ENCODE measurements around the gene SDHA.
A peak's percentile ranks its signal among the peaks of the same experiment; 100 is the strongest.
"Not testable (repeated sequence)": the region's sequence is repeated elsewhere in the genome, so short reads cannot be mapped to it uniquely, and the experiment has no call there.

The SDHA gene

GRCh38 chr5:251975-252374 is 33.9 kb downstream of the SDHA start:
- not testable (repeated sequence) for H3K9me3 ChIP-seq (ENCODE audit: control insufficient read depth, low read length); H3K9ac ChIP-seq (ENCODE audit: low read length); H3K27me3 ChIP-seq (replicated peaks; ENCODE audit: control insufficient read depth, insufficient read depth, low read length); DNase-seq (ENCODE audit: low read depth); H3K4me1 ChIP-seq (ENCODE audit: control insufficient read depth, insufficient read depth, low read length); H3K4me3 ChIP-seq (ENCODE audit: low read length)
- H3K36me3 ChIP-seq (ENCODE audit: control insufficient read depth, insufficient read depth, low read length, severe bottlenecking), result peaks cover 82% of the 10 kb centered on the region

GRCh38 chr5:252546-252945 is 34.4 kb downstream of the SDHA start:
- Histone ChIP-seq H3K4me3 (ENCODE audit: low read length) (no peak overlapping the region), H3K4me1 (ENCODE audit: control insufficient read depth, insufficient read depth, low read length) (no peaks in the 10 kb centered on the region), H3K9me3 (ENCODE audit: control insufficient read depth, low read length) (no peaks in the 10 kb centered on the region), H3K9ac (ENCODE audit: low read length) (no peak overlapping the region), H3K36me3 (ENCODE audit: control insufficient read depth, insufficient read depth, low read length, severe bottlenecking) (peaks cover 82% of the 10 kb centered on the region), H3K27me3 (replicated peaks; ENCODE audit: control insufficient read depth, insufficient read depth, low read length) (no peaks in the 10 kb centered on the region)
- no peak for DNase-seq (ENCODE audit: low read depth)

- H3K36me3 ChIP-seq (ENCODE audit: control insufficient read depth, insufficient read depth, low read length, severe bottlenecking), result peaks cover 70% of the 10 kb centered on the region
- H3K9me3 ChIP-seq (ENCODE audit: control insufficient read depth, low read length); DNase-seq (ENCODE audit: low read depth); H3K9ac ChIP-seq (ENCODE audit: low read length); H3K27me3 ChIP-seq (replicated peaks; ENCODE audit: control insufficient read depth, insufficient read depth, low read length); H3K4me1 ChIP-seq (ENCODE audit: control insufficient read depth, insufficient read depth, low read length); H3K4me3 ChIP-seq (ENCODE audit: low read length): not testable (repeated sequence)
These were observed 36.2 kb downstream of the SDHA start for GRCh38 chr5:254322-254721.

DNA sequence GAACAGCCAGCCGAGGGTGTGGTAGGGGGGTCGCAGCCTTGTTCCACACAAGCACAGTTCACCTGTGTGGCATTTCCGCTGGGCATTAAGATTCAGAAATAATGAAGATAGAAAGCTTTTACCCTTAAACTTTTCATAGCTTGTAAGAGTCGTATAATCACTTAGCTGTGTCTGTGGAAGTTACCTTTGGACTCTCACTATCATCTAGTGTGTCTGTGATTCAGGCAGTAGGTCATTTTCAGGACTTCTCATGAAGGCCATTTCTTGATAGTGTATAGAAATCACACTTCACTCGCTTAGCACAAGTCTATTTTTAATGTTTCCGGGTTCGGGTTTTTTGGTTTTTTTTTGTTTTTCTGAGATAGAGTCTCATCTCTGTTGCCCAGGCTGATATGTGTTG is 37.0 kb downstream of the SDHA start:
- peaks cover 62% of the 10 kb centered on the region for H3K36me3 ChIP-seq (ENCODE audit: control insufficient read depth, insufficient read depth, low read length, severe bottlenecking)
- not testable (repeated sequence) for H3K4me3 ChIP-seq (ENCODE audit: low read length); DNase-seq (ENCODE audit: low read depth); H3K9ac ChIP-seq (ENCODE audit: low read length); H3K9me3 ChIP-seq (ENCODE audit: control insufficient read depth, low read length); H3K27me3 ChIP-seq (replicated peaks; ENCODE audit: control insufficient read depth, insufficient read depth, low read length); H3K4me1 ChIP-seq (ENCODE audit: control insufficient read depth, insufficient read depth, low read length)

GRCh38 chr5:256347-256746 is 38.2 kb downstream of the SDHA start:
- H3K9me3 ChIP-seq (ENCODE audit: control insufficient read depth, low read length); H3K4me1 ChIP-seq (ENCODE audit: control insufficient read depth, insufficient read depth, low read length); H3K4me3 ChIP-seq (ENCODE audit: low read length); DNase-seq (ENCODE audit: low read depth); H3K27me3 ChIP-seq (replicated peaks; ENCODE audit: control insufficient read depth, insufficient read depth, low read length); H3K9ac ChIP-seq (ENCODE audit: low read length): not testable (repeated sequence)
- peaks cover 51% of the 10 kb centered on the region for H3K36me3 ChIP-seq (ENCODE audit: control insufficient read depth, insufficient read depth, low read length, severe bottlenecking)

GRCh38 chr5:257148-257547 is 39.0 kb downstream of the SDHA start:
- no peaks in the 10 kb centered on the region for H3K4me1 ChIP-seq (ENCODE audit: control insufficient read depth, insufficient read depth, low read length)
- no peak for DNase-seq (ENCODE audit: low read depth)
- peaks cover 43% of the 10 kb centered on the region for H3K36me3 ChIP-seq (ENCODE audit: control insufficient read depth, insufficient read depth, low read length, severe bottlenecking)
- no peak overlapping the region for H3K9ac ChIP-seq (ENCODE audit: low read length)
- no peak overlapping the region for H3K4me3 ChIP-seq (ENCODE audit: low read length)
- no peaks in the 10 kb centered on the region for H3K27me3 ChIP-seq (replicated peaks; ENCODE audit: control insufficient read depth, insufficient read depth, low read length)
- no peaks in the 10 kb centered on the region for H3K9me3 ChIP-seq (ENCODE audit: control insufficient read depth, low read length)

GRCh38 chr5:263275-263974 is 45.3 kb downstream of the SDHA start:
- H3K9me3 ChIP-seq (ENCODE audit: control insufficient read depth, low read length); H3K27me3 ChIP-seq (replicated peaks; ENCODE audit: control insufficient read depth, insufficient read depth, low read length): not testable (repeated sequence)
- Histone ChIP-seq H3K9ac (ENCODE audit: low read length) (peak overlapping the region; percentile 59), H3K36me3 (ENCODE audit: control insufficient read depth, insufficient read depth, low read length, severe bottlenecking) (peaks cover 14% of the 10 kb centered on the region), H3K4me1 (ENCODE audit: control insufficient read depth, insufficient read depth, low read length) (peaks cover 16% of the 10 kb centered on the region), H3K4me3 (ENCODE audit: low read length) (peak overlapping the region; percentile 49)
- DNase-seq (ENCODE audit: low read depth), result peak; percentile 94

DNA sequence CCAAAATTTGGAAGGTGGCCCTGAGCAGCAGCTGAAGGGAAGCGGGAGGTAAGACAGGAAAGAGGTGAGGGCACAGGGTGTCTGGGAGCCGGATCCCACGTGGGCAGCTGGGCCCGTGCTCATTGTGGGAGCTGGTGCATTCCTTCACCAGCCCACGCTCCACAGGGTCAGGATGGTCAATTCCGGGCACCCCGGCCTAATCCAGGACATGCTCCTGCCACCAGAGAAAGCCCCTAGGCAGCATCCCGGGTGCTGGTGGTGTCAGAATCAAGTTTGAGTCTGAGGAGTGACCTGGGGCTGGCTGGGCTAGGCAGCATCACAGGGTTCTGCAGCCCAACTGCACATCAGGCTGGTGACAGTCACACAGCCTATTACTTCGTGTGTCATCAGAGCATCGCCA is 46.2 kb downstream of the SDHA start:
- Histone ChIP-seq H3K4me1 (ENCODE audit: control insufficient read depth, insufficient read depth, low read length) (peaks cover 16% of the 10 kb centered on the region), H3K9ac (ENCODE audit: low read length) (peak overlapping the region; percentile 59), H3K4me3 (ENCODE audit: low read length) (peak overlapping the region; percentile 49), H3K9me3 (ENCODE audit: control insufficient read depth, low read length) (no peaks in the 10 kb centered on the region), H3K27me3 (replicated peaks; ENCODE audit: control insufficient read depth, insufficient read depth, low read length) (no peaks in the 10 kb centered on the region), H3K36me3 (ENCODE audit: control insufficient read depth, insufficient read depth, low read length, severe bottlenecking) (peaks cover 14% of the 10 kb centered on the region)
- no peak for DNase-seq (ENCODE audit: low read depth)

- not testable (repeated sequence) for H3K9ac ChIP-seq (ENCODE audit: low read length); H3K27me3 ChIP-seq (replicated peaks; ENCODE audit: control insufficient read depth, insufficient read depth, low read length); H3K4me3 ChIP-seq (ENCODE audit: low read length); H3K9me3 ChIP-seq (ENCODE audit: control insufficient read depth, low read length)
- H3K4me1 ChIP-seq (ENCODE audit: control insufficient read depth, insufficient read depth, low read length), result peaks cover 19% of the 10 kb centered on the region
- DNase-seq (ENCODE audit: low read depth), result peak; percentile 42
- peaks cover 14% of the 10 kb centered on the region for H3K36me3 ChIP-seq (ENCODE audit: control insufficient read depth, insufficient read depth, low read length, severe bottlenecking)
These were observed 48.3 kb downstream of the SDHA start for GRCh38 chr5:266311-267026.

DNA sequence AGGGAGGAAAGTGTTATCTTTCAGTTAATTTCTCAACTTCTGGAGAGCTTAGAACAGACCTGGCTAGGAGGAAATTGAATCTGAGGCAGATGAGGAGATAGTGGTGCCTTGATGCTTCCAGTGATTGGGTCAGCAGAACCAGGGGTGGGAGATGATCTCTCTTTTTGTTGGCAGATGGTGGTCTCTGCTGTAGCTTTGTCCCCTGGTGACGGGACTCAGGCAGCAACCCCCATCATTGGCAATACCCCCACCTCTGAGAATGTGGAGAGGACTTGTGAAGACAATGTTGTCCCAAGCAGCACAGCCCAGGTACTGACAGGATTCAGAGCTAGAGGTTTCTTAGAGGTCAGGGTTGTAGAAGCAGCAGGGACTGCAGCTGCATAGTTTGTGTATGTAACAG is 49.6 kb downstream of the SDHA start:
- Histone ChIP-seq H3K27me3 (replicated peaks; ENCODE audit: control insufficient read depth, insufficient read depth, low read length) (no peaks in the 10 kb centered on the region), H3K9ac (ENCODE audit: low read length) (no peak overlapping the region), H3K4me1 (ENCODE audit: control insufficient read depth, insufficient read depth, low read length) (peaks cover 19% of the 10 kb centered on the region), H3K4me3 (ENCODE audit: low read length) (no peak overlapping the region), H3K9me3 (ENCODE audit: control insufficient read depth, low read length) (no peaks in the 10 kb centered on the region), H3K36me3 (ENCODE audit: control insufficient read depth, insufficient read depth, low read length, severe bottlenecking) (peaks cover 14% of the 10 kb centered on the region)
- DNase-seq (ENCODE audit: low read depth), result no peak

- DNase-seq (ENCODE audit: low read depth), result no peak
- Histone ChIP-seq H3K4me3 (ENCODE audit: low read length) (no peak overlapping the region), H3K4me1 (ENCODE audit: control insufficient read depth, insufficient read depth, low read length) (peaks cover 13% of the 10 kb centered on the region), H3K27me3 (replicated peaks; ENCODE audit: control insufficient read depth, insufficient read depth, low read length) (no peaks in the 10 kb centered on the region), H3K36me3 (ENCODE audit: control insufficient read depth, insufficient read depth, low read length, severe bottlenecking) (peaks cover 19% of the 10 kb centered on the region), H3K9ac (ENCODE audit: low read length) (peak overlapping the region; percentile 89), H3K9me3 (ENCODE audit: control insufficient read depth, low read length) (no peaks in the 10 kb centered on the region)
These were observed 52.2 kb downstream of the SDHA start for GRCh38 chr5:270340-270739.

GRCh38 chr5:271828-272167 is 53.7 kb downstream of the SDHA start:
- DNase-seq (ENCODE audit: low read depth); H3K9me3 ChIP-seq (ENCODE audit: control insufficient read depth, low read length); H3K27me3 ChIP-seq (replicated peaks; ENCODE audit: control insufficient read depth, insufficient read depth, low read length): not testable (repeated sequence)
- Histone ChIP-seq H3K9ac (ENCODE audit: low read length) (peak overlapping the region; percentile 89), H3K4me3 (ENCODE audit: low read length) (peak overlapping the region; percentile 88), H3K4me1 (ENCODE audit: control insufficient read depth, insufficient read depth, low read length) (peaks cover 13% of the 10 kb centered on the region), H3K36me3 (ENCODE audit: control insufficient read depth, insufficient read depth, low read length, severe bottlenecking) (peaks cover 30% of the 10 kb centered on the region)
